Hematopoietic multipotent progenitor cell treated with erythropoietin and hydrocortisone succinate and interleukin-3 and kit ligand, for 17 days (in vitro differentiated cells): ENCODE results near the gene TMCO1.
"Not testable (repeated sequence)": the region's sequence is repeated elsewhere in the genome, so short reads cannot be mapped to it uniquely, and the experiment has no call there.

Source experiments
- DNase-seq: peaks from one replicate; pipeline ENCODE4 v3.0.0-alpha.2; 2015; ENCODE audit warnings: low spot score

Gene TMCO1

DNA sequence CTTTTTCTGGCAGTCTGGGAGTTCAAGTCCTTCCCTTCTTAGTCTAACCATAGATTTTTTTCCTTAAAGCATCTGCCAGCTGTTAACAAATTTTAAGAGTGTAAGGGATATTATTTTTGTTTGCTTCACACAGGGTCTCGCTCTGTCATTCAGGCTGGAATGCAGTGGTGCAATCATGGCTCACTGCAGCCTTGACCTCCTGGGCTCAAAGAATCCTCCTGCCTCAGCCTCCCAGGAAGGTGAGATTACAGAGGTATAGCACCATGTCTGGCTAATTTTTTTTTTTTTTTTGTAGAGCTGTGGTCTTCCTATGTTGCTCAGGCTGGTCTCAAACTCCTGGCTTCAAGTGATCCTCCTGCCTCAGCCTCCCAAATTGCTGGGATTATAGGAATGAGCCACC lies 23.8 kb downstream of the TMCO1 start:
- DNase-seq = not testable (repeated sequence)

DNA sequence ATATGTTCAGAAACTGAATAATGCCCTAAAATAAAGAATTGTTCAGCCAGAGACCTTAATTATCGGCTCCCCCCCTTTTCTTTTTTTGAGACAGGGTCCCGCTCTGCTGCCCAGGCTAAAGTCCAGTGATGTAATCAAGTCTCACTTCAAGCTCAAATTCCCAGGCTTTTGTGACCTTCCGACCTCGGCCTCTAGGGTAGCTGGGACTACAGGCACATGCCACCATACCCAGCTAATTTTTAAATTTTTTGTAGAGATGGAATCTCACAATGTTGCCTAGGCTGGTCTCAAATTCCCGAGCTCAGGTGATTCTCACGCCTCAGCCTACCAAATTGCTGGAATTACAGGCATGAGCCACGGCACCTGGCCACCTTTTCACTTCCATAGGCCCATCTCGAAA lies 26.5 kb downstream of the TMCO1 start:
- DNase-seq = no peak

DNA sequence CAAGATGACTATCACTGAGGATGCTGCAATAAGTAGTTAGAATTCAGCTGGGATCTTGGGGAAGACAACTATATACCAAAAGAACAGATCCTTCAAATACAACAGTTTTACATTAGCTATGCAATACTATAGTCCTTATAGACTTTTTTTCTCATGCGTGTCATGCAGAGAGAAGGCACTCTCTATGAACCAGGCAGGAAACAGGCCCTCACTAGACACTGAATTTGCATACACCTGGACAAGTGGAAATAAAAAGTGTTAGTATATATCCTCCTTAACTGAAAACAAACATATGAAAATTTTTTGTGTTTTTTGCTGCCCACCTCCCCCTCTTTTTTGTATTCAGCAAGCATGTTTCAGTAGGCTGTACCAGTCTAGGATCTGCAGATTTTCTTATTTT lies 29.9 kb downstream of the TMCO1 start:
- no peak for DNase-seq

DNA sequence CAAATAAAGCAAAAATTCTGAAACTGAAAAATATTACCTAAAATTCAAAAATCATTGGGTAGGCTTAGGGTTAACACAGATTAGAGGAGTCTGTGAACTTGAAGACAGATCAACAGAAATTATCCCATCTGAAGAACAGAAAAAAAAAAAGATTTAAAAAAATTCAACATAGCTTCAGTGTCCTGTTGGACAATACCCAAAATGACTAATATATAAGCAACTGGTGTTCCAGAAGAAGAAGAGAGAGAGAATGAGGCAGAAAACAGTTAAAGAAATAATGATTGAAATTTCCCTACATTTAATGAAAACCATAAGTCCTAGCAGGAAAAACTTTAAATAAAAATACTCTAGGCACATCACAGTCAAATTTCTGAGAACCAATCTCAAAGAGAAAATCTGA lies 31.5 kb downstream of the TMCO1 start:
- no peak for DNase-seq

DNA sequence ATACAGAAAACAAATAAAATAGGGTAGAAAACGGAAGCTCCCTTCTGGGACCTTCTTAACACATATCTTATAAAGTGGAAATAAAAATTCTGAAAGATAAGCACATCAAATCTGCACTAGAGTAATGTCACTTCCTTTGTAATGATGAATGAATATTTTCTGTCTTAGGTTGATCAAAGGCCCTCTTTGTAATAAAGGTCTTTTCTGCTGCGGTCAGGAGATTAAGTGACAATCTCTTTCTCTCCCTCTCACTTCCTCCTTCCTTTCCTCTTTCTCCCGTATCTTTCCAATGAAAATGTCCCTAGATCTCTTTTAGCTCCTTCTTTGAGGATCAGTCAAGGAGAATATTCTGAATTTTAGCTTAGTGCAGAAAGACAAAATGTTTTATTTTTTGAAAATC lies 33.8 kb downstream of the TMCO1 start:
- DNase-seq = no peak

DNA sequence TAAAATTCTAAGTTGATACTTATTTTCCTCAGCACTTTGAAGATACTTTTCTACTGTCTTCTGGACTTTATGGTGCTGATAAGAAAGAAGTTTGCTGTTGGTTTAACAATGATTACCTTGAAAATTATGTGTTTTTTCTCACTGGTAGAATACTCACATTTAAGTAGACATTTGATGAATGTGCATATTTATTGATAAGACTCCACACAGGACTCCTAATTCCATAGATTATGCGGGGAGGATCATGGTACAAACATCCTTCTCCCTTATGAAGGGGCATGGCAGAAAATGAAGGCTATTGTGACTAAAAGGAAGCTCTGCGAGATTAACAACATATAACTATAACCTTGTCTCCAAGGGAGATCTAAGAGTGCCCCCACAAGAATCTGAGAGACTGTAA lies 41.8 kb downstream of the TMCO1 start:
- no peak for DNase-seq

DNA sequence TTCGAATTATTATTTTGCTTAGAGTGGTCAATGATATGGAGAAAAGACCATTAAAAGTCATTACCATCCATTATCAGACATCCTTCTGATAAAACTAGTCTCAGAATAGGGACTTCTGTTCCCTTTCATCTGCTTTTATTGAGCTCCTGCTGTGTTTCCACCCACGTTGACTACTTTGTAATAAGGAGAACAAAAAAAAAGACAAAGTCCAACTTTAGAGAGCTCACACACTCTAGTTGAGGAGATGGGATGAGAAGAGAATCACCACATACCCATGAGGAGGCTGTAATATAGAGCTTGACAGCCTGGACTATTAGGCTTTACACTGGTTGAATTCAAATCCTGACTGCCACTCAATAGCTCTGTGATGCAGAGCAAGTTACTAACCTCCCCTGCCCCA lies 42.5 kb downstream of the TMCO1 start:
- no peak for DNase-seq

DNA sequence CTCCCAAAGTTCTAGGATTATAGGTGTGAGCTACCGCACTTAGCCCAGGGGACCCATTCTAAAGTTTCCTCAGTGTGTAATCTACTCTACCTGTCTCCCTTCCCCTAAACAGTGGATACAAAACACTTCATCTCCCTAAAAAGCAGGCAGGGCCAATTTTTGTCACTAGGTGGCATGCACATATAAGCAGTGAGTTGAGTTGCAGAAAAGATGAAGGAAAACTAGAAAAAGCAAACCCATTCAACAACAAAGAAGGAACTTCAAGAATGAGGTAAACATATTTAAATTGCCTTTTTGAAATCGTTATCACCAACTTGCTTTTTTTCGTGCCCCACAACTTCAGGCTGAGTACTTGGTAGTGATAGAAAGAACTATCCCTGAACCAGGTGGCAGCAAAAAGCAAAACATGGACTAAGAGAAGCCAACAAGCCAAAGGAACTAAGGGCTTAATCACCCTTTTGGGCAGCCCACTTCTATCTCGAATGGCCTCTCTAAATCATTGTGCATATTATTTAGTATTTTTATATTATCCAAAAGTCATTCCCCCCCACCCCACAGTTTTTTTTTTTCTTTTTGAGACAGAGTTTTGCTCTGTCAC lies 50.7 kb downstream of the TMCO1 start:
- DNase-seq = peak; percentile 55

DNA sequence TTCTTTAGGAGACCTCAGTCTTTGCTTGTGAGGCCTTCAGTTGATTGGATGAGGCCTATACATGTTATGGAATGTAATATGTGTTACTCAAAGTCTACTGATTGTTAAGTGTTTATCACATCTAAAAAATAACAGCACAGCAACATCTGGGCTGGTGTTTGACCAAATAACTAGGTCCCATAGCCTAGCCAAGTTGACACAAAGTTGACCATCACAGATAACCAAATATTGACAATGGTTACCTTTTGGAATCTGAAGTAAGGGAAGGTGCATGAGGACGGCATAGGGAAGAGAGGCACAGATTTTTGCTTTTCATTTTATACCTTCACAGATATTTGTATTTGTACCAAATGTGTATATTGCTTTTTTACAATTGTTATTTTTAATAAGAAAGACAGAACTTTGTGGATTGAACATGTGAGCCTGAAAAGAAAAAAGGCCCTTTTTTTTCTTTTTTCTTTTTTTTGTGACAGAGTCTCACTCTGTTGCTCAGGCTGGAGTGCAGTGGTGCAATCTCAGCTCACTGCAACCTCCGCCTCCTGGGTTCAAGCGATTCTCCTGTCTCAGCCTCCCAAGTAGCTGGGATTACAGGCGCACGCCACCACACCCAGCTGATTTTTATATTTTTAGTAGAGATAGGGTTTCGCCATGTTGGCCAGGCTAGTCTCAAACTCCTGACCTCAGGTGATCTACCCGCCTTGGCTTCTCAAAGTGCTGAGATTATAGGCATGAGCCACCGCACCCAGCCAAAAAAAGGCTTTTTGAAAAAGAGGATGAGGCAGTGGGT lies 52.2 kb downstream of the TMCO1 start:
- not testable (repeated sequence) for DNase-seq

DNA sequence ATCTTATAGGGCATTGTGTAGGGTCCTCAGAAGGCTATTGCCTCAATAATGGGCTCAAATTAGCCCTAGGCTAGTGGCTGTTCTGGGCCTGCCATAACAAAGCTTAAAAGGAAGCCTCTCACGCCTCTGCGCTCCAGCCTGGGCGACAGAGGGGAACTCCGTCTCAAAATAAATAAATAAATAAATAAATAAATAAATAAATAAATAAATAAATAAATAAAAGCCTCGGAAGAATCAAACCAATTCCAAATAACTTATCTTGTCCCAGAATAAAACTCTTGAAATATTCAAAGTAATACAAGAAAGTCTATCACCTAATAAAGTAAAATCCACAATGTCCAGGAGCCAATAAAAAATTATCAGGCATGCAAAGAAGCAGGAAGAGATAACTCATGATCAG lies 55.9 kb downstream of the TMCO1 start:
- no peak for DNase-seq

DNA sequence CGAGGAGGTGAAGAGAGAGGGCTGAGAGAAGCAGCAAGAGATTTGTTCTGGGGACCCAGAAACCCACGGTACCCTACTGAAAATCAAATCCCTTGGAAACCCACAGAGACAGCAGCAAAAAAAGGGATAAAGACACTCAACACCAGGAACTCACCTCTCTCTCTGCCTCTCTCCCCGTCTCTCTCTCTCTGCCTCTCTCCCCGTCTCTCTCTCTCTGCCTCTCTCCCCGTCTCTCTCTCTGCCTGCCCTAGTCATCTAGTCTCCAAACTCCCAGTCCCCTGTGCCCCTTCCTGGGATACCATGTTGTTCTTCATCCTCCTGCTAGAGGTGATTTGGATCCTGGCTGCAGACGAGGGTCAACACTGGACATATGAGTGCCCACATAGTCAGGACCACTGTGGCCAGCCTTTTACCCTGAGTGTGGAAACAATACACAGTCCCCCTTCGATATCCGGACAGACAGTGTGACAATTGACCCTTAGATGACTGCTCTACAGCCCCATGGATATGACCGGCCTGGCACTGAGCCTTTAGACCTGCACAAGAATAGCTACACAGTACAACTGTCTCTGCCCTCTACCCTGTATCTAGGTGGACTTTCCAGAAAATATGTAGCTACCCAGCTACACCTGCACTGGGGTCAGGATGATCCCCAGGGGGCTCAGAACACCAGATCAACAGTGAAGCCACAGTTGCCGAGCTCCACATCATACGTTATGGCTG lies 60.5 kb downstream of the TMCO1 start:
- DNase-seq = no peak

DNA sequence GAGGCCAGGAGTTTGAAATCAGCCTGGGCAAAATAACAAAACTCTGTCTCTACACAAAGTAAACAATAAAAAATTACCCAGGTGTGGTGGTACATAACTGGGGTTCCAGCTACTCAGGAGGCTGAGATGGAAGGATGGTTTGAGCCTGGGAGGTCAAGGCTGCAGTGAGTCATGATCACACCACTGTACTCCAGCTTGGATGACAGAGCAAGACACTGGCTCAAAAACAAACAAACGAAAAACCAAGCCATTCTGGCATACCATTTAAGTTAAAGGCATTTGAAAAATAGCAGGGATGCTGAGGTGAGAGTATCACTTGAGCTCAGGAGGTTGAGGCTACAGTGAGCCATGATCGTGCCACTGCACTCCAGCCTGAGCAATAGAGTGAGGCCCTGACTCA lies 65.0 kb downstream of the TMCO1 start:
- no peak for DNase-seq

DNA sequence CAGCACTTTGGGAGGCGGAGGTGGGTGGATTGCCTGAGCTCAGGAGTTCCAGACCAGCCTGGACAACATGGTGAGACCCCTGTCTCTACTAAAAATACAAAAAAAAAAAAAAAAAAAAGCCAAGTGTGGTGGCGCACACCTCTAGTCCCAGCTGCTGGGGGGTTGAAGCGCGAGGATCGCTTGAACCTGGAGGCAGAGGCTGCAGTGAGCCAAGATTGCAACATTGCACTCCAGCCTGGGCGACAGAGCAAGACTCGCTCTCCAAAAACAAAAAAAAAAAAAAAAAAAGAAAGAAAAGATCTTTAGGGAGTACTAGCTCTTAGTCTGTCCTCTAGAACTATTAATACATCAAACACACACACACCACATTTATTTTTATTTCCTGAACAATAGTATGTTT lies 66.7 kb downstream of the TMCO1 start:
- not testable (repeated sequence) for DNase-seq

DNA sequence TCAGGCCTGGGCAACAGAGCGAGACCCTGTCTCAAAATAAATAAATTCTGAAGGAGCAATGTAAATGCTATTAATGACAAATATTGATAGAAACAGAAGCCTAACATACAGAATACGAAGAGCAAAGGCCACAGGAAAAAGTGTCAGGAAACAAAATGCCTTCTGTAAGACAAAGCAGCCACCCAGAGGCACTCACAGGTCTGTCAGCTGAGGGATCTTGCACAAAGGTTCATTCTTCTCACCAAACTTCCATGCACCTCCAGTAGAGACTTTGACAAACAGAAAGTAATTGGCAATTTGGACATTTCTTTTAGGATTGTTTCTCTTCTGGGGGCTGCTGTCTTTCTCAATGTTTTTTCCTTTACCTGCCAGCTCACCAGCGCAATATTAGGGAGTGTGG lies 69.1 kb downstream of the TMCO1 start:
- no peak for DNase-seq

DNA sequence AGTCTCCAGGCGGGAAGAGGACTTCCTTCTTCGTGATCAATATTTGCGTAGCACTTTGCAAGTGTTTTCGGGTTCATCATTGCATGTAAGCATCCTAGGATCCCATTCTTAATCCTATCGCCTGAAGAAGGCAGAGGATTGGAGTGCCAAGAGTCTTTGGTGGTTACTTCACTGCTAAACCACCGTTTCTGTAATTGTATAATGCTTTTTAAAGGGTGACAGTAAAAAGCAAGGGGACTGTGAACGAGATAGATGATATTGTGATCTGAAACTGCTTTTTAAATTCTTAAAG lies 70.0 kb downstream of the TMCO1 start:
- no peak for DNase-seq

DNA sequence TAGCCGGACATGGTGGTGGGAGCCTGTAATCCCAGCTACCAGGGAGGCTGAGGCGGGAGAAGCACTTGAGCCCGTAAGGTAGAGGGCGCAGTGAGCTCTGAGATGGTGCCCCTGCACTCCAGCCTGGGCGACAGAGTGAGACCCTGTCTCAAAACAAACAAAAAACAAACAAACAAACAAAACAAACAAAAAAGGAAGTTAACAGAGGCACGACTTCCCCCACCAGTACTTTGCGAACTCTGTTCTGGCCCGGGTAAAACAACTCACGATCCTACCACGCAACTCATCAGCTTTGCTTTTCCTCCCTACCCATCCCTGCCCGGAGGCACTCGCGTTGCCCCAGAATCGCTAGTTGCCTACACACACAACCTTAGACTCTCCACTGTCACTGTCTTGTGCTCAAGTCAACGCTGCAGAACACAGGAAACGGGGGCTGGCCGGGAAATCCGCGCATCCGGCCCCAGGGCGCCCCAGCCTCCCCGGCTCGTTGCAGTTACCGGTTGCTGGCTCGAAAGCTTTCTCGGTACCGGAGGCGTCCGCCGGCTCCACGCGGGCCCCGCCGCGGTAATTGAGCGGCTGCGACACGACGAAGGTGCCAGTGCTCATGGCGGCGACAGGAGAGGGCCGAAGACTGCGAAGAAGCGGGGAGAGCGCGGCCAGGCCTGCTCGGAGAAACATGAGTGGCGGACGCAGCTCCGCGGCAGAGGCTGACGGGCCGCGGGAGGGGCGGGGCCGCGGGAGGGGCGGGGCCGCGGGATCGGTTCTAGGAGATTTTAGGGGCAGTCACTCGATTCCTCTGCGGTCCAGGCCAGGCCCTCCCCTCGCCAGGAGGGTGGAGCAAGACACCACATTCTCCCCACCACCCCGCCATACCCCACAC lies 70.5 kb downstream of the TMCO1 start, which contains the start of gene ALDH9A1:
ALDH9A1 (minus strand) TSS at position 682 of the 880 bp plus-strand sequence; CDS start at position 678, 4 bp downstream.
- DNase-seq = peak; percentile 75

DNA sequence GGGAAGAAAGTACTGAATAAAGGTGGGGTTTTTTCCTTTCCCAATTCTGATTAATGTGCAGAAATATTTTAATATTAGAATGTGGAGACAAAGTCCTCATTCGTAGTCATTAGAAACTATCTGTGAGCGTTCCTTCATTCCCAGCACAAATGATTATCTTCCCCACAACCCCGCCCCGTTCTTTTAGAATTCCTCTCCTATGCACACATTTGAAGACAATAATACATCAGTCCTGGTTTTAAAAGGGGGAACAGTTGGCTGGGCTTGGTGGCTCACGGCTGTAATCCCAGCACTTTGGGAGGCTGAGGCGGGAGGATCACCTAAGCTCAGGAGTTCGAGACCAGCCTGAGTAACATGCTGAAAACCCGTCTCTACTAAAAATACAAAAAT lies 71.2 kb downstream of the TMCO1 start:
- DNase-seq = no peak

DNA sequence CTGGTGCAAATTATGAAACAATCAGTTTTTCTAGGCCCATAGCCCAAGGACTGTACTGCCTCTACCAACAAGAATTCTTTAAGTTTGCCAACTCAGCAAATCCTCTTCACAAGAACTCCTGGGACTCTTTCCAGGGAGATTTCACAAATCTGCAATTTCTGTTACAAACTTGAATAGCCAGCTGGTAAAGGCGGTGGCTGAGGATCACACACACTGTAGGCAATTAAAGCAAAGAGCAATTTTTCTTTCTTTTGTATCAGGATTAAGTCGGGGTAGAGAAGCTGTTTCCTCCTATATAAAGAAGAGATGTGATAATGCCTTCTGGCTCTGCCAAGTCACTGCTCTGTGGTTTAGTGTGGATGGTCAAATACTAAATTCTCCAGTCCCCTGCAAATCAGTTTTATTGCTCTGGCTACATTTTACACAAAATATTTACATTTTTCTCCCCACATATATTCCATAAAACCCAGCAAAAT lies 72.0 kb downstream of the TMCO1 start:
- peak; percentile 13 for DNase-seq

DNA sequence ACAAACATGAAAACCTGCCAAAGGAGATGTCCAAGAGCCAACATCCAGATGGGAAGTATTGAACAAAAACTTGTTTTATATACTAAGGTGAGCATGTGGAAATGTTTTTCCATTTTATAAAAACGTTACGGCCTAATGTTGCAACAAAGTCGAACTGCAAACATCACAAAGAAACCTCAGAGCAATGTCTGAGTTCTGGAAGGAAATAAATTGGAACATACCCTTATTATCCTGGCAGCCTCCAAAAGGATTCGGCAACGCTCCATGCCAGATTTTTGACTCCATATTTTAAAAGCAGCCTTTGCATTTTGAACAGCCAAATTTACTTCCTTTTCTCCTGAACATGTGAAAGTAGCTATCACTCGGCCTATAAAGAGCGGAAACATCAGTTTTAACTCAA lies 73.6 kb downstream of the TMCO1 start:
- no peak for DNase-seq

DNA sequence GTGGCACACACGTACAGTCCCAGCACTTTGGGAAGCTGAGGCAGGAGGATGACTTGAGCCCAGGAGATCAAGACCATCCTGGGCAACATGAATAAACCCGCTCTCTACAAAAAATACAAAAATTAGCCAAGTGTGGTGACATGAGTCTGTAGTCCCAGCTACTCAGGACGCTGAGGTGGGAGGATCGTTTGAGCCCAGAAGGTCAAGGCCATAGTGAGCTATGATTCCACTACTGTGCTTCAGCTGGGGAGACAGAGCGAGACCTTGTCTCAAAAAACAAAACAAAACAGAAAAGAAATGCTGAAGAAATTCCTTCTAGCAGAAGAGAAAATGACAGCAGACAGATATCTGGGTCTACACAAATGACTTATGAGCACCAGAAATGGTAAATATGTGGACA lies 80.6 kb downstream of the TMCO1 start:
- no peak for DNase-seq

DNA sequence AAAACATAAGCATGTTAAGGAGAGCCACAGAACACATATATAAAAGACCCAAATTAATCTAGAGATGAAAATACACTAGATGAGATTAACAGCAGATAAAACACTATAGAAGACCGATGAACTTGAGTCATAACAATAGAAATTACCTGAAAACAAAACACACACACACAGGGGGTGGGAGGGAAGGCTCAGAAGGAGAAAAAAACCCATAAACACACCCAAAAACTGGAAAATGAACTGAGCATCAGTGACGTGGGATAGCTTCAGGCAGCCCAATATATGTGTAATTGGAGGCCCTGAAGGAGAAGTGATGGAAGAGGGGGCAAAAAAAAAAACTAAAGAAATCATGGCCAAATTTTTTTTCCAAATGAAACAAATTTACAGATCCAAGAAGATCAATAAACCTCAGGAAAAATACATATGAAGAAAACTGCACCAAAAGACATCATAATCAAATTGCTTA lies 81.7 kb downstream of the TMCO1 start:
- DNase-seq = no peak
